DMS 273 (cell line): ENCODE data around the gene LRP11.
"Not testable (repeated sequence)": the region's sequence is repeated elsewhere in the genome, so short reads cannot be mapped to it uniquely, and the experiment has no call there.

Experiments used
- DNase-seq: peaks from one replicate; lab custom pipeline; 2025; ENCODE audit not compliant: unreplicated experiment; lab: John Stamatoyannopoulos, UW

LRP11 gene

GRCh38 chr6:149898966-149899365, 34.8 kb upstream of the LRP11 start:
- no peak for DNase-seq

GRCh38 chr6:149897855-149898744, 33.9 kb upstream of the LRP11 start, which contains the start of gene RAET1E:
RAET1E (minus strand) TSS chr6:149898113; CDS start chr6:149890901, 7,212 bp downstream.
- peak; percentile 18 for DNase-seq

GRCh38 chr6:149897015-149897697, 33.0 kb upstream of the LRP11 start:
- DNase-seq, result peak; percentile 14

GRCh38 chr6:149896491-149896890, 32.3 kb upstream of the LRP11 start:
- DNase-seq, result no peak

- DNase-seq, result peak; percentile 44
These were observed 31.7 kb upstream of the LRP11 start for GRCh38 chr6:149895833-149896271.

GRCh38 chr6:149895048-149895590, 31.0 kb upstream of the LRP11 start:
- no peak for DNase-seq

GRCh38 chr6:149891864-149892263, 27.7 kb upstream of the LRP11 start:
- not testable (repeated sequence) for DNase-seq

GRCh38 chr6:149891259-149891658, 27.1 kb upstream of the LRP11 start:
- DNase-seq, result no peak

GRCh38 chr6:149890629-149891045, 26.5 kb upstream of the LRP11 start:
- no peak for DNase-seq

- DNase-seq, result no peak
These were observed 25.2 kb upstream of the LRP11 start for GRCh38 chr6:149889326-149889725.

- DNase-seq, result no peak
These were observed 24.5 kb upstream of the LRP11 start for GRCh38 chr6:149888659-149889058.

- DNase-seq, result no peak
These were observed 23.9 kb upstream of the LRP11 start for GRCh38 chr6:149888093-149888492.

- no peak for DNase-seq
These were observed 23.2 kb upstream of the LRP11 start for GRCh38 chr6:149887343-149887742.

GRCh38 chr6:149885888-149886287, 21.7 kb upstream of the LRP11 start:
- DNase-seq, result no peak

- no peak for DNase-seq
These were observed 20.5 kb upstream of the LRP11 start for GRCh38 chr6:149884617-149885016.

GRCh38 chr6:149884215-149884614, 20.1 kb upstream of the LRP11 start:
- DNase-seq, result peak; percentile 10

- no peak for DNase-seq
These were observed 17.7 kb upstream of the LRP11 start for GRCh38 chr6:149881860-149882259.

- peak; percentile 38 for DNase-seq
These were observed 17.1 kb upstream of the LRP11 start for GRCh38 chr6:149881066-149881766.

- no peak for DNase-seq
These were observed 13.5 kb upstream of the LRP11 start for GRCh38 chr6:149877659-149878058.

- DNase-seq, result no peak
These were observed 12.2 kb upstream of the LRP11 start for GRCh38 chr6:149876241-149876933.

GRCh38 chr6:149872233-149872632, 8.1 kb upstream of the LRP11 start:
- no peak for DNase-seq
